HG02943 (cell line): ENCODE data around the gene IL1A.
"Not testable (repeated sequence)": the region's sequence is repeated elsewhere in the genome, so short reads cannot be mapped to it uniquely, and the experiment has no call there.

ENCODE experiments used
- ATAC-seq: cut with Tn5 transposase; IDR thresholded peaks from one replicate; pipeline ENCODE4 v1.9.1; 2021; ENCODE audit warnings: mild to moderate bottlenecking, low read depth, moderate library complexity; ENCODE audit not compliant: unreplicated experiment

The IL1A gene

GRCh38 chr2:112784199-112785189 lies at the start of gene IL1A:
Gene IL1A (minus strand): TSS chr2:112784493. CDS start chr2:112783770, 723 bp downstream.
- no peak for ATAC-seq

- no peak for ATAC-seq
These were observed 49.7 kb upstream of the IL1A start for GRCh38 chr2:112833976-112834375.

GRCh38 chr2:112833639-112833931 lies 49.3 kb upstream of the IL1A start:
- not testable (repeated sequence) for ATAC-seq

- ATAC-seq, result no peak
These were observed 48.7 kb upstream of the IL1A start for GRCh38 chr2:112832841-112833638.

- ATAC-seq, result no peak
These were observed 47.9 kb upstream of the IL1A start for GRCh38 chr2:112831946-112832840.

- ATAC-seq, result no peak
These were observed 47.2 kb upstream of the IL1A start for GRCh38 chr2:112831513-112831845.

GRCh38 chr2:112830682-112831512 lies 46.6 kb upstream of the IL1A start:
- no peak for ATAC-seq

GRCh38 chr2:112829961-112830681 lies 45.8 kb upstream of the IL1A start:
- no peak for ATAC-seq

GRCh38 chr2:112829101-112829960 lies 45.0 kb upstream of the IL1A start:
- no peak for ATAC-seq

- no peak for ATAC-seq
These were observed 44.0 kb upstream of the IL1A start for GRCh38 chr2:112828251-112828691.

- ATAC-seq, result no peak
These were observed 43.4 kb upstream of the IL1A start for GRCh38 chr2:112827604-112828185.

GRCh38 chr2:112827009-112827408 lies 42.7 kb upstream of the IL1A start:
- no peak for ATAC-seq

- no peak for ATAC-seq
These were observed 41.4 kb upstream of the IL1A start for GRCh38 chr2:112825706-112826105.

- no peak for ATAC-seq
These were observed 40.4 kb upstream of the IL1A start for GRCh38 chr2:112824694-112825085.

GRCh38 chr2:112821682-112822081 lies 37.4 kb upstream of the IL1A start:
- no peak for ATAC-seq

- ATAC-seq, result no peak
These were observed 36.8 kb upstream of the IL1A start for GRCh38 chr2:112821142-112821541.

- ATAC-seq, result no peak
These were observed 36.0 kb upstream of the IL1A start for GRCh38 chr2:112820343-112820742.

GRCh38 chr2:112819081-112819480 lies 34.8 kb upstream of the IL1A start:
- ATAC-seq, result no peak
